Measurements from ENCODE around the gene DDX5.
"Not testable (repeated sequence)": the region's sequence is repeated elsewhere in the genome, so short reads cannot be mapped to it uniquely, and the experiment has no call there.

DDX5 gene

DNA sequence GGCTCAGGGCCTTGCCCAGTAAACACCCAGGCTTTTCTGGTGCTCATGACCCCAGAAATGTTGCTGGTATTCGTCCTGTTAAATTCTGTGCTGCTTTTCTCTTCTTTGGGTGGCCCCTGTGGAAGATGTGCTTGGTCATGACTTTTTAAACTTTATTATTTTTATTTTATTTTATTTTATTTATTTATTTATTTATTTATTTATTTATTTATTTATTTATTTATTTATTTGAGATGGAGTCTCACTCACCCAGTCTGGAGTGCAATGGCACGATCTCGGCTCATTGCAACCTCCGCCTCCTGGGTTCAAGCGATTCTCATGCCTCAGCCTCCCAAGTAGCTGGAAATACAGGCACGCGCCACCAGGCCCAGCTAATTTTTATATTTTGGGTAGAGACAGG, 46.3 kb downstream of the DDX5 start:
- not testable (repeated sequence) for H3K36me3 Mint-ChIP-seq (ENCODE audit: low read depth); H3K27ac Mint-ChIP-seq; H3K9me3 Mint-ChIP-seq; H3K4me3 Mint-ChIP-seq; DNase-seq; H3K27me3 Mint-ChIP-seq
- H3K4me1 Mint-ChIP-seq (ENCODE audit: low read depth) = peaks cover 13% of the 10 kb centered on the region

DNA sequence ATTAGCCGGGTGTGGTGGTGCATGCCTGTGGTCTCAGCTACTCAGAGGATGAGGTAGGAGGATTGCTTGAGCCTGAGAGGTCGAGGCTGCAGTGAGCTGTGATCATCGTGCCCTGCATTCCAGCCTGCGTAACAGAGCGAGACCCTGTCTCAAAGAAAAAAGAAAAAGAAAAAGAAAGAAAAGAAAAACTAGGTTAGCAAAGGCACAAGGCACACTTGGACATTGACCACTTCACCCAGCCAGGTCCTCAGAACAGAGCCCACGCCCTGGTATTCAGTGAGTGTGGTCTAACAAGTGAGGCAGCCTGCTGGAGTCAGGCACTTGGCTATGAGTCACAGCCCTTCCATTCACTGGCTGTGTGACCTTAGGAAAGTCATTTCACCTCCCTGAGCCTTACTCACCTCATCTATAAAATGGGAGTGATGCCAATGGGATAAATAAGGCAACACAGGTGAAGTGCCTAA, 46.8 kb downstream of the DDX5 start:
- H3K9me3 Mint-ChIP-seq = no peaks in the 10 kb centered on the region
- DNase-seq = no peak
- H3K4me1 Mint-ChIP-seq (ENCODE audit: low read depth) = peaks cover 13% of the 10 kb centered on the region
- H3K36me3 Mint-ChIP-seq (ENCODE audit: low read depth) = no peaks in the 10 kb centered on the region
- no peaks in the 10 kb centered on the region for H3K27me3 Mint-ChIP-seq
- no peak overlapping the region for H3K4me3 Mint-ChIP-seq
- no peak overlapping the region for H3K27ac Mint-ChIP-seq

DNA sequence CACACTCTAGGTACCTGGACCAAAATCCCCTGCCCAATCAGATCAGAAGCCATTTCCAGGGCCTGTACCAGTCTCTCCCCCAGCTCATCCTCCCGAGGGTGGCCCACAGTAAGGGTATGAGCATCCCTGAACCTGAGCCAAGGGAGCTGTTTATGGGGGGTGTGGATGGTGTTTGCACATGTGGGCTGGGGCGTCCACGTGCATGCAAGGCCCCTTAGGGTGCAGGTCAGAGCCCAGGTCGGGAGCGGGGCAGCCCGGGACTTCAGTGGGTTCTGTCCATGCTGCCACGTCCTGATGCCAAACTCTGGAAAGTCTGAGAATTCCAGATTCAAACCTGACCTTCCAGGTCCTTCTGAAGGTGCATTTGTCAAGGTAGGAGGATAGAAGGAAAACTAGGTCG, 47.3 kb downstream of the DDX5 start:
- H3K36me3 Mint-ChIP-seq (ENCODE audit: low read depth) = no peaks in the 10 kb centered on the region
- H3K27me3 Mint-ChIP-seq = no peaks in the 10 kb centered on the region
- H3K4me1 Mint-ChIP-seq (ENCODE audit: low read depth) = peaks cover 13% of the 10 kb centered on the region
- H3K9me3 Mint-ChIP-seq = no peaks in the 10 kb centered on the region
- H3K4me3 Mint-ChIP-seq = no peak overlapping the region
- no peak overlapping the region for H3K27ac Mint-ChIP-seq
- DNase-seq = no peak

DNA sequence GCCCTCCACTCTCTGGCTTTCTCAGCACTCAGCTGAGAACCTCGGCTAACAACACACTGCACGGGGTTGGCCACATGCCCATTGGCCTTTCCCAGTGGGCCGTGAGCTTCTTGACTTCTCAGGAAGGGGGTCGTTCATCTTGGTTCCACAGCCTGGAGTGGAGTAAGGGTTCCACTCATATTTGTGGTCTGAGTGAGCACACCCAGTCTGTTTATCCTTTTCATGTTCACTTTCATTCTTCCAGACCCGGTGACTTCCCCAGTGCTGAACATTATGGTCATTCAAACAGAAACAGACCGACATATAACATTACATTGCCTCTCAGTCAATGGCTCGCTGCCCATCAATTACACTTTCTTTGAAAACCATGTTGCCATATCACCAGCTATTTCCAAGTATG, 48.9 kb downstream of the DDX5 start:
- H3K27ac Mint-ChIP-seq = no peak overlapping the region
- H3K4me3 Mint-ChIP-seq = no peak overlapping the region
- peaks cover 13% of the 10 kb centered on the region for H3K4me1 Mint-ChIP-seq (ENCODE audit: low read depth)
- no peaks in the 10 kb centered on the region for H3K27me3 Mint-ChIP-seq
- no peaks in the 10 kb centered on the region for H3K9me3 Mint-ChIP-seq
- no peak for DNase-seq
- no peaks in the 10 kb centered on the region for H3K36me3 Mint-ChIP-seq (ENCODE audit: low read depth)

DNA sequence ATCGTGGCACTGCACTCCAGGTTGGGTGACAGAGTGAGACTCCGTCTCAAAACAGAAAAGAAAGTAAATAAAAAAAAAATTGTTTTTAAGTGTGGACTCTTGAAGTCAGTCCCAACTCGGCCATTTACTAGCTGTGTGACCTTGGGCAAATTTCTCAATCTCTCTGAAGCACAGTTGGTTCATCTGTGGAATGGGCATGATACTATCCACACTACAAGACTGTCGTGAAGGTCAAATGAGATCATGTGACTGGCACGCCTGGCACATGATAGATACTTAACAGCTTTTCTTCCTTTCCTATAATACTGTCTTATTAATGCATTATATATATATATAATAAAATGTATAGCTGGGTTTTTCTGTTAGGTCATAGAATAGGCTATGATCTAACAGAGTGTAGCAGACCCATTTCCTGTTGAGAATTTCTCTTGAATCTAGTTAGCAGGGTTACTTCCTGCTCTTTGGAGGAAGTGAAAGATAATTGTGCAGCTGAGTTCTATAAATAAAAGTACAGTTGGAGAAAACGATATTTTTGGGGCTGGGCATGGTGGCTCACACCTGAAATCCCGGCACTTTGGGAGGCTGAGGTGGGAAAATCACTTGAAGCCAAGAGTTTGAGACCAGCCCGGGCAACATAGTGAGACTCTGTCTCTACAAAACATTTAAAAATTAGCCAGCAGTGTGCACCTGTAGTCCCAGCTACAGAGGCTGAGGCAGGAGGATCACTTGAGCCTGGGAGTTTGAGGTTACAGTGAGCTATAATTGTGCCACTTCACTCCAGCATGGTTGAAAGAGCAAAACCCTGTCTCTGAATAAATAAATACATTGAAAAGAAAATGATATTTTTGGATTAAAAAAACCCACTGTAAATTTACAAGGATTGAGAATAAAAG, 49.9 kb downstream of the DDX5 start:
- Mint-ChIP-seq H3K4me3 (no peak overlapping the region), H3K27ac (peak overlapping the region; percentile 71), H3K9me3 (no peaks in the 10 kb centered on the region), H3K4me1 (ENCODE audit: low read depth) (peaks cover 13% of the 10 kb centered on the region), H3K36me3 (ENCODE audit: low read depth) (no peaks in the 10 kb centered on the region), H3K27me3 (no peaks in the 10 kb centered on the region)
- DNase-seq = no peak

DNA sequence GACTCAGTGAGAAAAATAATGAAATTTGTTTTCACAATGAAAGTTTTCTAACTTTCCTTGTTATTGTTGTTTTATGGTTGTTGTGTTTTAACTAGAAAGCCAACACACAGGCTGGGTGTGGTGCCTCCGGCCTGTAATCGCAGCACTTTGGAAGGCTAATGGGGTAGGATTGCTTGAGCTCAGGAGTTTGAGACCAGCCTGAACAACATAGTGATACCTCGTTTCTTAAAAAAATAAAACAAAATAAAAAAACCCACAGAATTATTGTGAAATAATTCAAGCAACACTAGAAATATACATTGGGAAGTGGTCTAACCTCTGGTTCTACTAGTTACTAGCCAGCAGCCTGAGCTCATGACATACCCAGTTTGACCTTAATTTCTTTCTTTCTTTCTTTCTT, 56.5 kb downstream of the DDX5 start:
- no peak for DNase-seq
- Mint-ChIP-seq H3K27ac (no peak overlapping the region), H3K4me1 (ENCODE audit: low read depth) (peaks cover 8% of the 10 kb centered on the region), H3K27me3 (no peaks in the 10 kb centered on the region), H3K4me3 (no peak overlapping the region), H3K9me3 (no peaks in the 10 kb centered on the region), H3K36me3 (ENCODE audit: low read depth) (no peaks in the 10 kb centered on the region)

DNA sequence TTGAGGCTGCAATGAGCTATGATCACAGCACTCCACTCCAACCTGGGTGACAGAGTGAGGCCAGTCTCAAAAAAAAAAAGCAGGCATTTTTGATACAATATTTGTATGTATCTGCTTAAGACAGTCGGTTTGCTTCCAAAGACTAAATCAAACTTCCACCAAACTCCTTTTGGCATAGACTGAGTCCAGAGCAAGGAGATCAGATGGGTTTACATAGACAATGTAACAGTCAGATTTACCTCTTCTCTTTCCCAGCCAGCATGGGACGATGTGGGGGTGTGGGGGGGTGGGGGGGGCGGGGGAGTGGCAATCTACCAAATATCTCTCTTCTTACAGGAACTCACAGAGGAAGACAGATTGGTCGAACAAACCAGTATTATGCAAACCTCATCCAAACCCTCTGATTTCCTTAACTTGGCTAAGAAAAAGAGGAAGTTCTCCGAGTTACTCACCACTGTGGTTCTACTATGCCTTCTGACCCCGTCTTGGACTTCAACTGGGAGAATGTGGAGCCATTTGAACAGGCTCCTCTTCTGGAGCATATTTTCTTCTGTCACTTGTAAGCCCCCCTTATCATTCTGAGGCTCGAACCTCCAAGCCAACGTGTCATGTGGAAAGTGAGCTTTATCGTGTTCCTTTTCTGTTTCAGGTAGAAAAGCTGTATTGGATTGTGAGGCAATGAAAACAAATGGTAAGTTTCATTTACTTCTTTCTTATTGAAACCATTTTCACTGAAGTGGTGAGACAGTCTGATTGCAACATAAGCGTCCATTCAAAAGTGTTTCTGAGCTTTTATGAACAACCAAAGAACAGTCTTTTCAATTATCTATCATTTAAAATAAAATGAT, 57.2 kb downstream of the DDX5 start, which contains the start of gene MILR1:
Gene MILR1 (plus strand): TSS at position 451 of the 848 bp plus-strand sequence. CDS start 54 bp downstream, at position 505.
- Mint-ChIP-seq H3K4me3 (no peak within 1 kb of the TSS), H3K4me1 (ENCODE audit: low read depth) (peaks cover 8% of the 10 kb centered on the region), H3K27ac (no peak within 1 kb of the TSS), H3K27me3 (no peaks in the 10 kb centered on the region), H3K9me3 (no peaks in the 10 kb centered on the region), H3K36me3 (ENCODE audit: low read depth) (no peaks in the 10 kb centered on the region)
- no peak for DNase-seq
